GM23338 (cell line): ENCODE results near the gene B4GALNT2. TPM values are rescaled to one million over a fixed set of nuclear protein-coding genes. Genes with fewer than 3 reads are reported as not detected.

Source experiments
- ATAC-seq: fragments of 200-7000 bp; cut with Tn5 transposase; 3 replicates; pipeline ENCODE4 v1.9.1; 2020
- DNase-seq: peaks from one replicate; pipeline ENCODE4 v3.0.0-alpha.2; 2015; ENCODE audit warnings: low spot score
- H2AFZ ChIP-seq: fragments of 200-600 bp; sonication (generic); 2 replicates; pipeline ENCODE4 v1.8.0; 2016; ENCODE audit warnings: antibody characterized with exemption, mild to moderate bottlenecking, moderate library complexity
- H3F3A ChIP-seq: fragments of 200-600 bp; sonication (generic); replicated peaks from 2 replicates; pipeline ENCODE4 v1.8.0; 2017; ENCODE audit warnings: antibody characterized with exemption, mixed run types, low read depth
- H3K27ac ChIP-seq: fragments of 200-600 bp; sonication (generic); 2 replicates; pipeline ENCODE4 v1.6.1; 2016; ENCODE audit warnings: low read depth
- H3K27me3 ChIP-seq: fragments of 200-600 bp; sonication (generic); 2 replicates; pipeline ENCODE4 v1.8.0; 2016; ENCODE audit warnings: mild to moderate bottlenecking, mixed run types, moderate library complexity; ENCODE audit not compliant: insufficient read depth
- H3K36me3 ChIP-seq: fragments of 200-600 bp; sonication (generic); 2 replicates; pipeline ENCODE4 v1.8.0; 2016; ENCODE audit warnings: mild to moderate bottlenecking; ENCODE audit not compliant: insufficient read depth
- H3K4me1 ChIP-seq: fragments of 200-600 bp; sonication (generic); 2 replicates; pipeline ENCODE4 v1.8.0; 2016; ENCODE audit warnings: mild to moderate bottlenecking, moderate library complexity; ENCODE audit not compliant: insufficient read depth
- H3K4me2 ChIP-seq: fragments of 200-600 bp; sonication (generic); 2 replicates; pipeline ENCODE4 v1.7.1; 2017; ENCODE audit warnings: mixed run types
- H3K4me3 ChIP-seq: fragments of 200-600 bp; sonication (generic); 2 replicates; pipeline ENCODE4 v1.6.1; 2016; ENCODE audit warnings: mixed run types
- H3K79me2 ChIP-seq: fragments of 200-600 bp; sonication (generic); replicated peaks from 2 replicates; pipeline ENCODE4 v1.8.0; 2017; ENCODE audit warnings: mild to moderate bottlenecking; ENCODE audit not compliant: insufficient read depth
- H3K9me2 ChIP-seq: fragments of 200-600 bp; sonication (generic); 2 replicates; pipeline ENCODE4 v1.8.0; 2017; ENCODE audit not compliant: insufficient read depth
- H4K20me1 ChIP-seq: fragments of 200-600 bp; sonication (generic); replicated peaks from 2 replicates; pipeline ENCODE4 v1.8.0; 2017; ENCODE audit warnings: mild to moderate bottlenecking; ENCODE audit not compliant: insufficient read depth
- H3K27ac Mint-ChIP-seq: 2 replicates; pipeline ENCODE4 v1.8.0; 2020; ENCODE audit warnings: inconsistent platforms, mild to moderate bottlenecking, moderate library complexity, mixed read lengths
- H3K27me3 Mint-ChIP-seq: 3 replicates; pipeline ENCODE4 v1.8.0; 2022; ENCODE audit warnings: low read depth, mild to moderate bottlenecking, moderate library complexity, mixed read lengths, inconsistent platforms; ENCODE audit not compliant: insufficient read depth, poor library complexity
- H3K36me3 Mint-ChIP-seq: 3 replicates; pipeline ENCODE4 v1.8.0; 2021; ENCODE audit warnings: low read depth, mild to moderate bottlenecking, inconsistent platforms, moderate library complexity, mixed read lengths
- H3K4me1 Mint-ChIP-seq: 3 replicates; pipeline ENCODE4 v1.8.0; 2020; ENCODE audit warnings: mild to moderate bottlenecking, inconsistent platforms, mixed read lengths
- H3K4me3 Mint-ChIP-seq: 3 replicates; pipeline ENCODE4 v1.8.0; 2021; ENCODE audit warnings: moderate library complexity, mild to moderate bottlenecking, inconsistent platforms, mixed read lengths
- H3K9me3 Mint-ChIP-seq: 3 replicates; pipeline ENCODE4 v1.8.0; 2020; ENCODE audit warnings: moderate library complexity, mild to moderate bottlenecking, inconsistent platforms, mixed read lengths
- CREB1 ChIP-seq: fragments of 250-450 bp; sonication (Bioruptor Pico); IDR thresholded peaks from 2 replicates; pipeline ENCODE4 v1.5.0; 2020; ENCODE audit warnings: low read depth, mild to moderate bottlenecking, moderate library complexity
- CTCF ChIP-seq, 2 experiments: fragments of 200-600 bp in 1 of 2; sonication (generic) in 1 of 2; conservative IDR thresholded peaks; 2 replicates each; pipeline versions ENCODE4 v1.5.1 to v1.6.1; 2016 to 2017; ENCODE audit warnings: antibody characterized with exemption in 2 of 2, low read depth in 2 of 2, mild to moderate bottlenecking in 2 of 2, moderate library complexity in 1 of 2
- ETS1 ChIP-seq: IDR thresholded peaks from 2 replicates; pipeline ENCODE4 v1.6.1; 2016; ENCODE audit warnings: antibody characterized with exemption
- EZH2 ChIP-seq: fragments of 200-600 bp; sonication (generic); IDR thresholded peaks from one replicate; pipeline ENCODE4 v1.8.0; 2017; ENCODE audit warnings: antibody characterized with exemption, mild to moderate bottlenecking, low read depth; ENCODE audit not compliant: unreplicated experiment
- EZH2phosphoT487 ChIP-seq: fragments of 200-600 bp; sonication (generic); IDR thresholded peaks from one replicate; pipeline ENCODE4 v1.8.1; 2018; ENCODE audit warnings: antibody characterized with exemption; ENCODE audit not compliant: unreplicated experiment
- JUNB ChIP-seq: IDR thresholded peaks from one replicate; pipeline ENCODE4 v1.6.1; 2016; ENCODE audit warnings: antibody characterized with exemption; ENCODE audit not compliant: unreplicated experiment
- NANOG ChIP-seq: IDR thresholded peaks from 2 replicates; pipeline ENCODE4 v1.6.1; 2016; ENCODE audit warnings: antibody characterized with exemption, borderline replicate concordance
- POLR2AphosphoS5 ChIP-seq: IDR thresholded peaks from 2 replicates; pipeline ENCODE4 v1.6.1; 2016; ENCODE audit warnings: antibody characterized with exemption, low read depth
- STAT1 ChIP-seq: IDR thresholded peaks from one replicate; pipeline ENCODE4 v1.6.1; 2016; ENCODE audit warnings: antibody characterized with exemption; ENCODE audit not compliant: unreplicated experiment
- ZNF114 ChIP-seq: fragments of 250-450 bp; sonication (Bioruptor Pico); IDR thresholded peaks from 2 replicates; pipeline ENCODE4 v1.5.0; 2020; ENCODE audit warnings: mild to moderate bottlenecking, moderate library complexity
- ZNF462 ChIP-seq: fragments of 250-450 bp; sonication (Bioruptor Pico); IDR thresholded peaks from 2 replicates; pipeline ENCODE4 v1.5.0; 2020; ENCODE audit warnings: mild to moderate bottlenecking, moderate library complexity
- polyA plus RNA-seq: library from polyadenylated mRNA; unstranded; fragments of >200 nt; fragmentation: Nextera tagmentation; extraction: Ambion mirVana; gene quantifications from 2 replicates; pipeline ENCODE4 v1.2.1, GENCODE V29; 2016
- total RNA-seq: library from RNA; depleted of rRNA; stranded (reverse); fragments of >200 nt; shearing (Covaris generic); gene quantifications from 2 replicates; pipeline ENCODE4 v1.2.3, GENCODE V29; 2014

Gene B4GALNT2
- total and polyA plus RNA-seq, 2 experiments from 2014 or later = not detected

- Mint-ChIP-seq H3K36me3 (peaks cover 4% of the 10 kb centered on the region; the same call in 1 of the 3 replicates), H3K27me3 (peaks cover 26% of the 10 kb centered on the region), H3K9me3 (no peaks in the 10 kb centered on the region), H3K27ac (no peak overlapping the region), H3K4me3 (no peak overlapping the region; the same call in 2 of the 3 replicates), H3K4me1 (peaks cover 31% of the 10 kb centered on the region)
- Histone ChIP-seq H3F3A (0 out of 2 replicates have a peak, but pooled peaks cover 6% of the 10 kb centered on the region), H3K79me2 (no peaks in the 10 kb centered on the region), H3K27ac (no peak overlapping the region), H4K20me1 (no peaks in the 10 kb centered on the region), H3K36me3 (no peaks in the 10 kb centered on the region; the same call in 1 of the 2 replicates), H3K4me3 (no peak overlapping the region), H3K4me2 (0 out of 2 replicates have a peak overlapping the region, but pooled peaks have one; percentile 32), H3K9me2 (no peaks in the 10 kb centered on the region), H2AFZ (no peak overlapping the region), H3K27me3 (peaks cover 22% of the 10 kb centered on the region), H3K4me1 (peaks cover 19% of the 10 kb centered on the region)
- ATAC-seq (peak; percentile 7), DNase-seq (peak; percentile 64)
- peak; percentile 47 to 68 for TF ChIP-seq CTCF (conservative IDR thresholded peaks at IDR 0.05; ENCODE audit: low read depth in 2 of 2)
- no peak for TF ChIP-seq CREB1 (CRISPR knock-in tag)
Measured at GRCh38 chr17:49218941-49219913, 86.7 kb downstream of the B4GALNT2 start.

- H3K4me2 ChIP-seq = no peak overlapping the region
- DNase-seq (no peak), ATAC-seq (no peak)
- H3K4me1 ChIP-seq = peaks cover 20% of the 10 kb centered on the region
- Mint-ChIP-seq H3K9me3 (no peaks in the 10 kb centered on the region), H3K4me3 (no peak overlapping the region), H3K4me1 (peaks cover 29% of the 10 kb centered on the region), H3K36me3 (peaks cover 4% of the 10 kb centered on the region; the same call in 1 of the 3 replicates), H3K27ac (no peak overlapping the region), H3K27me3 (peaks cover 33% of the 10 kb centered on the region)
- no peaks in the 10 kb centered on the region; the same call in 1 of the 2 replicates for H3K36me3 ChIP-seq
- no peak overlapping the region for H3K27ac ChIP-seq
- H3F3A ChIP-seq = 0 out of 2 replicates have a peak, but pooled peaks cover 6% of the 10 kb centered on the region
- no peaks in the 10 kb centered on the region for H4K20me1 ChIP-seq
- no peaks in the 10 kb centered on the region for H3K79me2 ChIP-seq
- H3K9me2 ChIP-seq = no peaks in the 10 kb centered on the region
- no peak overlapping the region for H3K4me3 ChIP-seq
- H3K27me3 ChIP-seq = peaks cover 30% of the 10 kb centered on the region
- H2AFZ ChIP-seq = no peak overlapping the region
- no peak for TF ChIP-seq ZNF462
- TF ChIP-seq CREB1 (CRISPR knock-in tag) = no peak
- TF ChIP-seq POLR2AphosphoS5 = no peak
- no peak for TF ChIP-seq EZH2phosphoT487
- no peak for TF ChIP-seq JUNB
- TF ChIP-seq STAT1 = no peak
- no peak for TF ChIP-seq ETS1
- no peak for TF ChIP-seq ZNF114 (CRISPR knock-in tag)
- TF ChIP-seq NANOG = no peak
- TF ChIP-seq EZH2 = no peak
Measured at GRCh38 chr17:49219987-49220386, 87.4 kb downstream of the B4GALNT2 start.
